Right lobe of liver (tissue), 6 donors: ENCODE results near the gene TSPAN9. TPM values are rescaled to one million over a fixed set of nuclear protein-coding genes. Genes with fewer than 3 reads are reported as not detected.
A peak's percentile ranks its signal among the peaks of the same experiment; 100 is the strongest.

ENCODE experiments used
- ATAC-seq, 4 donors: fragments of 200-7000 bp; cut with Tn5 transposase; one replicate each; pipeline ENCODE4 v1.9.1; 2020; ENCODE audit warnings: mild to moderate bottlenecking in 4 of 4, moderate library complexity in 4 of 4
- DNase-seq, 3 donors: peaks; one replicate each; pipeline ENCODE4 v3.0.0-alpha.2; 2020
- H3K27ac ChIP-seq, 3 donors: fragments of 200-600 bp; one replicate each; pipeline ENCODE4 v1.8.0; 2022
- H3K27me3 ChIP-seq, 2 donors: fragments of 200-600 bp; one replicate each; pipeline ENCODE4 v1.8.0; 2022
- H3K36me3 ChIP-seq, 4 donors: fragments of 200-600 bp; sonication (generic) in 1 of 4; one replicate each; pipeline versions ENCODE4 v1.5.1 to v1.8.0; 2017 to 2022; ENCODE audit warnings: control low read depth in 1 of 4
- H3K4me1 ChIP-seq, 4 donors: fragments of 200-600 bp; sonication (generic) in 1 of 4; one replicate each; pipeline versions ENCODE4 v1.5.1 to v1.8.0; 2017 to 2022; ENCODE audit warnings: control low read depth in 1 of 4
- H3K4me3 ChIP-seq, 3 donors: fragments of 200-600 bp; one replicate each; pipeline ENCODE4 v1.8.0; 2022
- H3K9me3 ChIP-seq, 4 donors: fragments of 200-600 bp; sonication (generic) in 1 of 4; one replicate each; pipeline versions ENCODE4 v1.5.1 to v1.8.0; 2017 to 2022; ENCODE audit warnings: control low read depth in 1 of 4
- CTCF ChIP-seq, 4 donors: fragments of 200-600 bp in 3 of 4; fragments of 450-650 bp in 1 of 4; IDR thresholded peaks; one replicate each; pipeline versions ENCODE4 v1.5.1 to v1.8.0; 2016 to 2022; ENCODE audit warnings: antibody characterized with exemption in 4 of 4, mild to moderate bottlenecking in 2 of 4
- POLR2A ChIP-seq: fragments of 450-650 bp; IDR thresholded peaks from one replicate; pipeline ENCODE4 v1.6.1; 2017; ENCODE audit warnings: antibody characterized with exemption, mild to moderate bottlenecking
- WGBS: methylation state at CpG from one replicate; pipeline ENCODE4 v1.1.6; 2018; ENCODE audit warnings: low coverage, low lambda C conversion rate; ENCODE audit not compliant: insufficient coverage; ENCODE audit errors: missing lambda C conversion rate; 5-methylcytosine and 5-hydroxymethylcytosine counted together
- intact Hi-C, 2 donors: fragments of 100-400 bp; cut with DNase I; formaldehyde crosslinking; loops; one replicate each; pipeline versions ENCODE4 v1.11.2 to v1.14.1; 2022
- total RNA-seq, 6 experiments: library from RNA; depleted of rRNA in 2 of 6; stranded (reverse); fragments of >200 nt in 2 of 6; fragmentation: NEBNext Ultra II Directional in 3 of 6; extraction: Animal tissue kit (Norgen Biotek cat#: 25700) in 3 of 6; gene quantifications; one replicate each; pipeline versions ENCODE4 v1.1.0 to v1.2.4, GENCODE V29; 2016 to 2023
- donor health status: DM: no; HTN: yes; CAD: no.
- donor health status: DM: no; HTN: no; CAD: no.
- donor health status: DM: no; HTN: no; CAD: no.
- donor health status: DM: no; HTN: yes; CAD: no.
- donor health status: DM: no; HTN: yes; CAD: no.

Gene TSPAN9
- total RNA-seq, 6 experiments from 2014 or later: 23.7 to 53.2 (median 39.8) TPM

- peaks cover 0 to 70% (median 26%) of the 10 kb centered on the region in 4 donors for H3K4me1 ChIP-seq
- H3K27me3 ChIP-seq: no peaks in the 10 kb centered on the region
- intact Hi-C loops: no loop called here
- WGBS: 60% methylated on average over 1 of the region's 10 CpGs
- ATAC-seq: no peak
- no peak for DNase-seq
- no peak overlapping the region for H3K4me3 ChIP-seq
- no peaks in the 10 kb centered on the region for H3K36me3 ChIP-seq
- no peak for TF ChIP-seq POLR2A
- no peak for TF ChIP-seq CTCF (IDR thresholded peaks at IDR 0.05)
- peak overlapping the region in 1 of 3 donors; percentile 2 for H3K27ac ChIP-seq
- no peaks in the 10 kb centered on the region for H3K9me3 ChIP-seq
Measured at GRCh38 chr12:3101309-3102024, 24.3 kb downstream of the TSPAN9 start.

- H3K36me3 ChIP-seq: no peaks in the 10 kb centered on the region
- no peak overlapping the region for H3K4me3 ChIP-seq
- H3K27ac ChIP-seq: peak overlapping the region in 2 of 3 donors; percentile 83 to 95
- no peak for ATAC-seq
- peaks cover 0 to 72% (median 24%) of the 10 kb centered on the region in 4 donors for H3K4me1 ChIP-seq
- H3K27me3 ChIP-seq: no peaks in the 10 kb centered on the region
- 45% methylated on average over 7 of the region's 8 CpGs for WGBS
- DNase-seq: no peak
- intact Hi-C loops: no loop called here
- H3K9me3 ChIP-seq: no peaks in the 10 kb centered on the region
- TF ChIP-seq CTCF (IDR thresholded peaks at IDR 0.05) (no peak), POLR2A (no peak)
Measured at GRCh38 chr12:3102771-3103410, 25.7 kb downstream of the TSPAN9 start.

GRCh38 chr12:3103806-3104205 lies 26.6 kb downstream of the TSPAN9 start:
- Histone ChIP-seq H3K27me3 (no peaks in the 10 kb centered on the region), H3K27ac (peak overlapping the region in 2 of 3 donors; percentile 83 to 95), H3K36me3 (no peaks in the 10 kb centered on the region), H3K4me3 (no peak overlapping the region), H3K4me1 (peaks cover 0 to 68% (median 19%) of the 10 kb centered on the region in 4 donors), H3K9me3 (no peaks in the 10 kb centered on the region)
- 81% methylated on average over 7 of the region's 7 CpGs for WGBS
- ATAC-seq (no peak), DNase-seq (no peak)
- TF ChIP-seq CTCF (IDR thresholded peaks at IDR 0.05): no peak
- no peak for TF ChIP-seq POLR2A
- intact Hi-C loops: no loop called here

- DNase-seq (no peak), ATAC-seq (no peak)
- Histone ChIP-seq H3K36me3 (no peaks in the 10 kb centered on the region), H3K9me3 (no peaks in the 10 kb centered on the region), H3K27ac (peak overlapping the region in 2 of 3 donors; percentile 83 to 95), H3K4me3 (no peak overlapping the region), H3K27me3 (no peaks in the 10 kb centered on the region), H3K4me1 (peaks cover 0 to 76% (median 21%) of the 10 kb centered on the region in 4 donors)
- TF ChIP-seq POLR2A: no peak
- TF ChIP-seq CTCF (IDR thresholded peaks at IDR 0.05): no peak
- whole genome bisulfite sequencing: 83% methylated on average over 27 of the region's 29 CpGs
- intact Hi-C loops: no loop called here
Measured at GRCh38 chr12:3105690-3106479, 28.7 kb downstream of the TSPAN9 start.
